ENCODE results near the gene AGK.
A peak's percentile ranks its signal among the peaks of the same experiment; 100 is the strongest.

GRCh38 chr7:141674702-141675101 lies 123.5 kb downstream of the AGK start:
- peak in 5 of 6 experiments; percentile 18 to 65 (median 32) for TF ChIP-seq CTCF (IDR thresholded peaks at IDR 0.05)
- no peak for TF ChIP-seq POLR2A (IDR thresholded peaks at IDR 0.05)
